HG03457 (cell line): Measurements from ENCODE around the gene DIDO1.

Source experiments
- ATAC-seq: cut with Tn5 transposase; IDR thresholded peaks from one replicate; pipeline ENCODE4 v1.9.1; 2021; ENCODE audit warnings: moderate number of reproducible peaks; ENCODE audit not compliant: unreplicated experiment

The DIDO1 gene

DNA sequence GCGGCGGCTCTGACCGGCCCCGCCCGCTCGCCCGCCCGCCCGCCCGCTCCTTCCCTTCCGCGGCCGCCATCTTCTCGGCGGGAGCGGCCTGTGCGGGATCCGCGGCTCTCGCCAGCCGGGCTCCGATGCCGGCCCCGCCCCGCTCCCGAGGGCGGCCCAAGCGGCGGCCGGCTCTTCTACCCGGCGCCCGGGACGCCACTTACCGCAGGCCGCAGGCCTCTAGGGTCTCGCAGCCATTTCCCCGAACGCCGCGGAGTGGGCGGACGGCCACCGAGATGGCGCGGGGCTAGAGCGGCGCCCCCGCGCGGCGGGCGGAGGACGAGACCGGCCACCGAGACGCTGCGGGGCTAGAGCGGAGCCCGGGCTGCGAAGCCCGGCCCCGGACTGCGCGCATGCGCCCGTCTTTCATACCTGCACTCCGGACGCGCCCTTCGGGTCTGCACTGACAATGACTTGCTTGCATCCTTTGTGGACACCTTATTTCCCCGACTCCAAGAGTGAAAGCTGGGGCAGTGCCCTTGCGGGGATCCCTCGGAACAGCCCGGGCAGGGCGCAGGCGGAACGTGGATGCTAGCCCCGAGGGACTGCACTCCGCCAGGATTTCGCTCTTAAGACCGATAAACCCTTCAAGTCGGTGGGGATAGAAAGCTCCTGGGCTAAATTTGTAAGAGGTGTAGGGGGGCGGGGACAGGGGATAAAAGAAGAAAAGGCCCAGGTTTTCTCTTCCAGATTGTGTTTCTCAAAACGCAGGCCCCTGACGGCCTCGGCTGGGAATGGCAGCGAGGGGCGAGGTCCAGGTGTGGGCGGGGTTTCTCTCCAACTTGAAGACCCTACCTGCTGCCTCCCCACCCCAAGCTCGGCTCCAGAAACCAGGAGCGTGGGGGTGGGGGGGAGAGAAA lies at the start of gene DIDO1:
Gene DIDO1 (minus strand): TSS at position 277 of the 899 bp plus-strand sequence.
- peak; percentile 55 for ATAC-seq

DNA sequence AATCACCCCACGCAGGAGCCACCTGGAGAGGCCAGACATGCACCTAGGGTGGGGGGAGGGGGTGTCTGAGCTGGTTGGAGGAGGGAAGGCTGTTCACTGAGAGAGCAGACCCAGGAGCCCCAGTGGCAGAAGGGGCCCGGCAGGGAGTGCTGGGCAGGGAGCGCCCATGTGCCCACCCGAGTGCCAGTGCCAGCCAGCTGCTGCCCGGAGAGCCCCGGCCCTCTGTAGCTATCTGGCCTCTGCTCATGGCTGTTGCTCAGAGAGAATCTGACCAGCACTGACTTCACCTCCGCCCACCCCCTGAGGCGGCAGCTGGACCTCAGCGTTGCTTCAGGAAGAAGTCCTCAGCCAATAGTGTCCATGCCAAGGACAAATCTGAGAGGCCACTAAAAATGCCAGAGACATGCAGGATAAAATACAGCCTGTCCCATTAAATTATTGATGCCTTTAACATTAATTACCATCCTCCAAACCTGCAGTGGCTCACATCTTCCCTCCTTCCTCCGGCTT lies 49.0 kb upstream of the DIDO1 start:
- ATAC-seq: no peak

DNA sequence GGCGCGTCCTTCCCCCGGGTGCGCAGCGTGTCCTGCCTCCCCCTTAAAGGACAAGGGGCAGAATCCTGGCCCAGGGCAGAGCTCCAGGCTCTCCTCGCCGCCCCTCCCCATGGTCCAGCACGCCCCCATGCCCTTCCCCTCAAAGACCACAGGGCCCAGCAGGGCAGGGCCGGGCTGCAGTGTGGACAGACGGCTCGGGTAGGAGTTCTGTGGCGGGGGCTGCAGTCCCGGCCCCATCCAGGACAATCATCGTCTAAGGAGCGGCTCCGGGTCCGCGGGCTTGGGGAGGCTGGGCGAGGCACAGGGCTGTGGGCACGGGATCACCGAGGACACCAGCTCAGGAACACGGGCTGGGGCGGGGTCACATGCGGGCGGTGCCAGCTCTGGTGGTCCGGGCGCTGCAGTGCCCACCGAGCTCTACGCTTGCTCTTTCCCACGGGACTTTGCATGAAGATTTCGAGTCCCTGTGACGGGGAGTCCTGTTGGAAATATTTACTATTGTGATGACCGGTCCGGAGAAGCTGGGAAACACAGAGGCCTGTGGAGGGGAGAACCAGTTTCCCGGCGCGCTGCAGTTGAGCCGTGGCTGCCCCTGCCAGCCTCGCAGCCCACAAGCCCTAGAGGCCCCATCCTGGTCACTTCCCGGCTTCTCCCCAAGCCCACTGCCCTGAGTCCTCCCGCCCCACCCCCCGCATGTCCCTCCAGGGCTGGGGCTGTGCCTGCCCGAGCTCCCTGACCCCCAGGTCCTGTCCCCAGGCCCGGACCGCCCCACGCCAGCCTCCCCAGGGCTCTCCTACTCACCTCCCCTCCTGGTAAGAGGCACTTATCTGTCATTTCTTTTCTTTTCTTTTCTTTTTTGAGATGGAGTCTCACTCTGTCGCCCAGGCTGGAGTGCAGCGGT lies 46.8 kb upstream of the DIDO1 start:
- no peak for ATAC-seq

DNA sequence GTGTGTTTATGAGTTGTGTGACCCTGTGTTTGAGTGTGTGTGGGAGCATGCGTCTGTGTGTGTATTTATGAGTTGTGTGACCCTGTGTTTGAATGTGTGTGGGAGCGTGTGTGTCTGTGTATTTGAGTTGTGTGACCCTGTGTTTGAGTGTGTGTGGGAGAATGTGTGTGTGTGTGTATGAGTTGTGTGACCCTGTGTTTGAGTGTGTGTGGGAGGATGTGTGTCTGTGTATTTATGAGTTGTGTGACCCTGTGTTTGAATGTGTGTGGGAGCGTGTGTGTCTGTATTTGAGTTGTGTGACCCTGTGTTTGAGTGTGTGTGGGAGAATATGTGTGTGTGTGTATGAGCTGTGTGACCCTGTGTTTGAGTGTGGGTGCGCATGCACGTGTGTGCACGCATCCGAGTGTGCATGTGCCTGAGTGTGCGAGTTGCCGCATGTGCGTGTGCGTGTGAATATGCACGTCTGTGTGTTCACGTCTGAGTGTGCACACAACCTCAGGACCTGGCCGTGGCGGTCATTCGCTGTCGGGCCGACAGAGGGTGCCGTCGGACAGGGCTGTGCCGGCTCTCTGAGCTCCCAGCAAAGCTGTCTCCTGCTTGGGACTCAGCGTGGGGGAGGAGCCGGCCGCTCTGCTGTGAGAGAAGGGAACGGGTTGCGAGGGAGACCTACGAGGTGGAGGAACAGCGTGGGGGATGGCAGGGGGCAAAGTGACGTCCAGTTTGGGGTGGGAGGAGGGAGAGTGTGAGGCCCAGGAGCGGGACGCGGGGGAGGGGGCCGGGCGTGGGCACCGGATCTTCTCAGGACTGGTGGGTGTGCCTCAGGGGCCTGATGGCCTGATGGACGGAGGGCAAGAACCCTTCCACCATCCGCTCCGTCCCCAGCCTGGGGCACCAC lies 45.9 kb upstream of the DIDO1 start:
- ATAC-seq: peak; percentile 49

DNA sequence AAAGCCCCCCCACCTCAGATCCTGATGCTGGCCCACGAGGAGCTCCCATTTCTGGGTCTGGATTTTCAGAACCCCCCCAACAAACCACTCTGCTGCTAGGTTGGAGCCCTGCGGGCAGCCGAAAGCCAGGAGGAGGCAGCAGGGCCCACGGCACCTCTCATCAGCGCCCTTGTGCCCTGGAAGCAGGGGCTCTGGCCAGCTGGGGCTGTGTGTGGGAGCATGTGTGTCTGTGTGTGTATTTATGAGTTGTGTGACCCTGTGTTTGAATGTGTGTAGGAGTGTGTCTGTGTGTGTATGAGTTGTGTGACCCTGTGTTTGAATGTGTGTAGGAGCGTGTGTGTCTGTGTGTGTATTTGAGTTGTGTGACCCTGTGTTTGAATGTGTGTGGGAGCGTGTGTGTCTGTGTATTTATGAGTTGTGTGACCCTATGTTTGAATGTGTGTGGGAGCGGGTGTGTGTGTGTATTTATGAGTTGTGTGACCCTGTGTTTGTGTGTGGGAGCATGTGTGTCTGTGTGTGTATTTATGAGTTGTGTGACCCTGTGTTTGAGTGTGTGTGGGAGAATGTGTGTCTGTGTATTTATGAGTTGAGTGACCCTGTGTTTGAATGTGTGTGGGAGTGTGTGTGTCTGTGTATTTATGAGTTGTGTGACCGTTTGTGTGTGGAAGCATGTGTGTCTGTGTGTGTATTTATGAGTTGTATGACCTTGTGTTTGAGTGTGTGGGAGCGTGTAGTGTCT lies 45.1 kb upstream of the DIDO1 start:
- no peak for ATAC-seq

DNA sequence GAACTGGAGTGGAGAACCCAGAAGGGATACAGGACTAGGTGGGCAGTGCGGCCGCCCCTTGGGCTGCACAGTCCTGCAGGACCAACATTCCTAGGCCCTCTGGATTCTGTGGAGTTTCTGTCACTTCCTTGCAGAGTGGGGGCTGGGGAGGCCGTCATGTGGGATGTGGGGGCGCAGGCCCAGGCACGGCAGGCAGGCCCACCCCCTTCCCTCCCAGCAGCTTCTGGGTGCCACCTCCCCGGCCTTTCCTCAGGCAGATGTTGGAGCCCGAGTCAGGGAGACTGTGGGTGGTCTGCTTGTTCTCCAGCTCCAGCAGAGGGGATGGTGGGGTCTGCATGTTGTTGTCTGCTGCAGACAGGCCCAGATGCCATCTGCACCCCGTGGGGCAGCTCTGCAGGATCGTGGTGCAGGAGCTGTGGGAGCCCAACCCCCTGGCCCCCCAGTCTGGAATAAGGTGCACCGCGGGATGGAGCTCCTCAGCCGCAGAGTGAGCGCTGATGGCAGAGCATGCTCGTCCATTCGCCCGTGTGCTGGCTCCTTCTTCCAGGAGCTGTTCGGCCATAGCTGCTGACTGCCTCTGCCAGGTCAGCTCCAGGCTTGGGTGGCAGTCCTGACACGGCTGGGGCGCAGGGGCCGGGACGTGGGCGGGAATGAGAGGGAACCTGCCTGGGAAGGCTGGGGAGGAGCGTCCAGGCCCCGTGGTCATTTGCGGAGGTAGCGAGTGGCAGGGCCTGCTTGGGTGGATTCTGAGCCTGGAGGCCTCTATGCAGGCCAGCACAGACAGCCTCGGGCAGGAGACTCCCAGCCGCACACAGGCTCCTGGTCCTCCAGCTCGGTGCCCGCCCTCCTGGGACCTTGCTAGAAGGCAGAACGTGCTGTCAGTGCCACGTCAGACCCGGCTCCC lies 44.3 kb upstream of the DIDO1 start:
- no peak for ATAC-seq

DNA sequence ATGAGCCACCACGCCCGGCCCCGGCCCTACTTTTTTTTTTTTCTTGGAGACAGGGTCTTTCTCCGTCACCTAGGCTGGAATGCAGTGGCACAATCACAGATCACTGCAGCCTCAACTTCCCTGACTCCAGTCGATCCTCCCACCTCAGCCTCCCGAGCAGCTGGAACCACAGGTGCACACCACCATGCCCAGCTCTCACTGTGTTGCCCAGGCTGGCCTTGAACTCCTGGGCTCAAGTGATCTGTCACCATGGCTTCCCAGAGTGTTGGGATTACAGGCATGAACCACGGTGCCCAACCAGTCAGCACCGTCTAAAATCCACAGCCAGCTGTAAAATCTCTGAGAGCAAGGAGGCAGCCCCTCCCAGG lies 43.6 kb upstream of the DIDO1 start:
- no peak for ATAC-seq

DNA sequence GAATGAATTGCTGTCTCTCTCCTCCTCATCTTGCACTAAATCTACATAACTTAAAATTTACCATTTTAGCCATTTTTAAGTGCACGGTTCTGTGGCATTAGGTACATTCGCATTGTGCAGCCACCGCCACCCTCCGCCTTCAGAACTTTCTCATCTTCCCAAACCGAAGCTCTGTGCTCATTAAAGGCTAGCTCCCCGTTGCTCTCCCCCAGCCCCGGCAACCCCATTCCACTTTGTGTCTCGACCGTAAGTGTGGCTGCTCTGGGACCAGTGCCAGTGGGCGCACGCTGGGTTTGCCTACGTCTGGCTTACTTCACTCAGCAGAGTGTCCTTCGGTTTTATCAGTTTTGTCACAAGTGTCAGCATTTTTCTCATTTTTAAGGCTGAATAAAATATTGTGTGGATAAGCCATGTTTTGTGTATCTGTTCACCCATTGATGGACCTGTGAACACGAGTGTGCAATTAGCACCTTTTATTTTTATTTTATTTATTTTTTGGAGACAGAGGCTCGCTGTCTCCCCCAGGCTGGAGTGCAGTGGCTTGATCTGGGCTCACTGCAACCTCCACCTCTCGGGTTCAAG lies 43.0 kb upstream of the DIDO1 start:
- ATAC-seq: no peak

DNA sequence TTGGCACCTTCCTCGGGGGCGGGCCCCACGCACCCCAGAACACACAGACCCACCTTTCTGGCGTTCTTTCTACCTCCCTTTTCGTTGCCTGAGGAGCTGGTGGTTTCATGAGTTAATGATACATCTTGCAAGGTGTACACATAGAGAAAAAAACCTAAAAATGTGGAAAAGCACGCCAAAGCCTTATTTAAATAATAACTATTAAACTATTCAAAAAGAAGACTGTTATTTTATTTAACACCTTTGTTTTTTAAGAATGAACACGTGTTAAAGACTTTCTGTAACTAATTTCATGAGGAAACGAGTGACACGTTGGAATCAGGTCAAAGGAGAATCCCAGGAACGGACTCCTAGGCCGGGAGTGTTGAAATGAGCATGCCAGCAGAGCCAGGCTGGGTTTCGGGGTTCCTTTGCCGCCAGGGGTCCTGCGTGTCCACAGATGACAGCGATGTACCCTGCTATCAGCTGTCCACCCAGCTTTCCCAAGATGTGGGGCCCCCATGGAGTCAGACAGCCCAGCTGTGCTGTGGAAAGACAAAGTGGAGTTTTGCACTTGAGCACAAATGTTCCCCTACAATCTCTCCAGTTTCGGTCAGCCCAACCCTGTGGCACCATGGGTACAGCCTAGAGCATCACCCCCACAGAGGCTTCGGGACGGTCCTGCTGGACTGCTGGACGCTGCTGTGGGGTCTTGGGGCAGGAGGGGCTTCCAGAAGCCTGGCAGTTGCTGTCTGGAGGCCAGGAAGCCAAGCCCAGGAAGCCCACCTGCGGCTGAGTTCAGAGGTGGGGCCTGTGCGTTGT lies 42.3 kb upstream of the DIDO1 start:
- no peak for ATAC-seq

DNA sequence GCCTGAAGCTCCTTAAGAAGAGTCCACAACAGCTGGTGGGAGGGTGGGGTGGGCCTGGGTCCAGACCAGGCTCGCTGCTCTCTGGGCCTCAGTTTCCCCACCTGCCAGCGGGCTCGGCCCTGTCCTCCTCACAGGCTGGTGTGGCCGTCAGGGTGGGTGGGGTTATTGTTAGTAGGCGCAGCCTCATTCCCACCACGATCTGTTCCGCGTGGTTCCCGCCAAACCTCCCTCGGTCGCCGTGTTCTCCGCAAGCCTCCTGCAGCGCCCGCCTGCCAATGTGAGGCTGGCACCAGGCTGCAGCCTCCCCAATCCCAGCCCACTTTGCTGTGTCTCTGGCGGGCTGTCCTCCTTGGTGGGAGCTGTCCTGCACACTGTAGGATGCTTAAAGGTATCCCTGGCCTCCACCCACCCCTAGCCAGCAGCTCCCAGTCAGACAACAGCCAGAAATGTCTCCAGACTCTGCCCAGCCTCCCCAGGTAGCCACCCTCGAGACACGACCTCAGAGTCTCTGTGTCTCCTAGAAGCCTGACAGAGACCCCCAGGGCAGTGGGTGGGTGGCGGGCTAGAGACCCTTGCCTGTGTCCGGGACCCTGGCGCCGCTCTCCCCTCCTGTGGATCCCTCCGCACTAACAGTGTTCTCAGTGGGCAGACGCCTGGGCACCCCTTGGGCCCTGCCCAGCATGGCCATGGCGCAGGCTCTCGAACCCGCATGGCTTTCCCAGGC lies 41.5 kb upstream of the DIDO1 start:
- ATAC-seq: no peak

DNA sequence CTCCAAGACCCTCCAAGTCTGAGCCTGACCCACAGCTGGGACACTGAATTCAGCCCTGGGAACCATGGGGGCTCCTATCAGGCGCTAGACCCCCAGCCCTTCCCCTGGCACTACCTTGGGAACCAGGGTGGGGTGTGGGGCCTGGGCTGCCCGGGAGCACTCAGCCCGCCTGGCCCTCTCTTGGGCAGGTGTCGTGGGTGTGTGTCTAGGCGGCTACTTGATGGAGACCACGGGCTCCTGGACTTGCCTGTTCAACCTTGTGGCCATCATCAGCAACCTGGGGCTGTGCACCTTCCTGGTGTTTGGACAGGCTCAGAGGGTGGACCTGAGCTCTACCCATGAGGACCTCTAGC lies 40.8 kb upstream of the DIDO1 start:
- ATAC-seq: no peak

DNA sequence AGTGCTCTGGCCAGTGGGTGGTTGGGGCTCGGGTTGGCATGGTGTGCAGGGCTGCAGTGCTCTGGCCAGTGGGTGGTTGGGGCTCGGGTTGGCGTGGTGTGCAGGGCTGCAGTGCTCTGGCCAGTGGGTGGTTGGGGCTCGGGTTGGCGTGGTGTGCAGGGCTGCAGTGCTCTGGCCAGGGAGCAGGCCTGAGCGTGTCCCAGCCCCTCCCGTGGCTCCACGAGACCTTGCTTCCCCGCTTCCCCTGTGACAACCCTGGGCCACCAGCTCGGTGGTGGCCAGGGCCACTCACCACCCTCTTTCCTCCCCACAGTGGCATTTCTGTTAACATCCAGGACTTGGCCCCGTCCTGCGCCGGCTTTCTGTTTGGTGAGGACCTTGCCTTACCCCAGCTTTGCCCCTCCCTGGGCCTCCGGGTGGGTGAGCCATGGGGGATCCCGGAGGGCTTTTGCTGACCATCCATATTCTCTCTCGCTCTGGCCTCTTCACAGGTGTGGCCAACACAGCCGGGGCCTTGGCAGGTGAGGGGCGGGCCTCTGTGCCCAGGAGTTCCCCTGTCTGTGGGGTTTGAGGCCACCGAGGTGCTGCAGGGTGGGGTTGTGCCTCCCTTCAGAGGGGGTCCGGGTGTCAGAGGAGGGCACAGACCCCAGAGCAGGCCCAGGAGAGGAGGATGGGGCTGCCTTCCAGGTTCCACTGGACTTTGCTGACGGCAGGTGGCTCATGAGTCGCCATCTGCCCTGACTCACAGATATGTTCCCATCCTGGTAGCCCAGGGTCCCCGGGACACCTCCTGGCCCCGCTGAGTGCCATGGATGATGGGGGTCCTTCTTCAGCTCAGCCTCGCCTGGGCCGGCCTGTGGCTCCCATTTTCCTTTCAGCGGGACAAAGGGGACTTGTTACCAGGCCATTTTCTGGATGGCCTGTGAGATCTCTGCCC lies 40.2 kb upstream of the DIDO1 start:
- ATAC-seq: no peak

DNA sequence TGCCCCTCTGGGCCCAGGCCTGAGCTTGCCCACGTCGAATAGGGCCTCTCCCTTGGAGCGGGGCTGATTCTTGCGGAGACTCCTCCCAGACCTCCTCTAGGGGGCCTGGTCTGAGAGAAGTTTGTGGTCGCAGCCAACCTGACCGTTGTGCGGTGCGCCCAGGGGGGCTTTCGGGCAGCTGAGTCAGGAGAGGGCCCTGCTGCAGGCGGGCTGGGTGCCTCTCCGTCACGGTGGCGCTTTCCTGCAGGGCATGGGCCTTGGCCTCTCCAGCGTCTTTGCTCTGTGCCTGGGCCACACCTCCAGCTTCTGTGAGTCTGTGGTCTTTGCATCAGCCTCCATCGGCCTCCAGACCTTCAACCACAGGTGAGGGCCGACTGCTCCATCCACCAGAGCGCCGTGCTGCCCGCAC lies 39.1 kb upstream of the DIDO1 start:
- no peak for ATAC-seq

DNA sequence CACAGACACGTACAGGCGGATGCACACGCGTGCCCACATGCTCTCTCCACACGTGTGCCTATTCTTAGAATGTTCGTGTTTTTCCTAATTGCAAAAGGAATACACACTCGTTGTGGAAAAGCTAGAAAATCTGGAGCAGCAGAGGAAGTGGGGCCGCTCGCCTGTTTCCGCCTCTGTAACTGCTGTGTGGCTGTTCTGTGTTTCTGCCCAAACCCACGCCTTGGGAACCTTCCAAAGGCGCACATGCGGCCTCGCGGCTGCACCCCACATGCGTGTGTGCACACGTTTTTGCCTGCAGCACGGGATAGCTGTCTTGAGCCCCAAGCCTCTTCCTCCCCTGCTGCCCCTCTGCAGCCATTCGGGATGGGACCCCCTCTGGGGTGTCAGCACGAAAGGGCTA lies 38.4 kb upstream of the DIDO1 start:
- ATAC-seq: no peak

DNA sequence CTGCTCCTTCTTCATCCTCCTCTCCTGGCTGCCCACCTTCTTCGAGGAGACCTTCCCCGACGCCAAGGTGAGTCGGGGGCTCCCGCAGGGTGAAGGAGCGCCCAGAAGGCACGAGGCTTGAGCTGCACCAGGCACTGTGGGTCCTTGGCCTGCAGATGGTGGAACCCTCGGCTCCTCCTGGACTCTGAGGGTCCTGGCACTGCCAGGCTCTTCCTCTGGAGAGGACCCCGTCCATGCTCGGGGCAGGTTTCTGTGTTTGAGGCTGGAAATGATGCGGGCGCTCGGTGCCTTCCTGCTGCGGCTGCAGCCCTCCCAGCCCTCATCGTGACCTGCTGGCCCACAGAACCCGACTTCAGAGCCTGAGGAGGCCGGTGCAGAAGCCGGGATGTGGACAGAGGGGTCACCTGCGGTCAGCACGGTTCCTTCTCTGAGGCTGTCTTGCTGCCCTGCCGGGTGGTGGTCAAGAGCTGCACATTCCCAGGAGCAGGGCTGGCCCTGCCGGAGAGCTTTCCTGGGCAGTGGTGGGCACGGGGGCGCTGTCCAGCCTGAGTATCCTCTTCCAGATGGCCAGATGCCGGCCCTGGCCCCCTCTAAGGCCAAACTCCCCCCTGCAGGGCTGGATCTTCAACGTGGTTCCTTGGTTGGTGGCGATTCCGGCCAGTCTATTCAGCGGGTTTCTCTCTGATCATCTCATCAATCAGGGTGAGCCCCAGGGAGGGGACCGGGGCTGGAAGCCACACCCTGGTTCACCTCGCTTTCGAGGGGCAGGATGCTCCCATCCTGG lies 37.5 kb upstream of the DIDO1 start:
- no peak for ATAC-seq
